MCF 10A (cell line): ENCODE data around the gene MRPS31. TPM values are rescaled to one million over a fixed set of nuclear protein-coding genes. Genes with fewer than 3 reads are reported as not detected.
"Not testable (repeated sequence)": the region's sequence is repeated elsewhere in the genome, so short reads cannot be mapped to it uniquely, and the experiment has no call there.

ENCODE experiments used
- BruUV-seq: library from RNA; stranded (reverse); fragments of 400-500 nt; replicated peaks from 2 replicates; lab custom pipeline; 2021; lab: Mats Ljungman, UMichigan
- CTCF ChIA-PET: fragments of 300-600 bp; sonication (Branson Sonifier 250); formaldehyde crosslinking; extraction: SDS; loops from one replicate; lab custom pipeline; 2021; ENCODE audit warnings: antibody characterized with exemption, inconsistent platforms; lab: Yijun Ruan, JAX
- POLR2A ChIA-PET: fragments of 300-600, 350-650 bp; sonication (Branson Sonifier 250); formaldehyde crosslinking; extraction: SDS; loops from one replicate; lab custom pipeline; 2020; ENCODE audit warnings: antibody characterized with exemption, inconsistent platforms; lab: Yijun Ruan, JAX
- DNase-seq: peaks from one replicate; pipeline ENCODE4 v3.0.0-alpha.2; 2018; ENCODE audit not compliant: unreplicated experiment
- H3K27ac Mint-ChIP-seq: one replicate; pipeline ENCODE4 v1.8.0; 2022; ENCODE audit warnings: mild to moderate bottlenecking, low read depth, mixed read lengths; ENCODE audit not compliant: unreplicated experiment
- H3K27me3 Mint-ChIP-seq: one replicate; pipeline ENCODE4 v1.8.0; 2022; ENCODE audit warnings: mixed read lengths; ENCODE audit not compliant: insufficient read depth, unreplicated experiment
- H3K36me3 Mint-ChIP-seq: one replicate; pipeline ENCODE4 v1.8.0; 2022; ENCODE audit warnings: mild to moderate bottlenecking, moderate library complexity, mixed read lengths; ENCODE audit not compliant: insufficient read depth, unreplicated experiment
- H3K4me1 Mint-ChIP-seq: one replicate; pipeline ENCODE4 v1.8.0; 2022; ENCODE audit warnings: mixed read lengths; ENCODE audit not compliant: insufficient read depth, unreplicated experiment
- H3K4me3 Mint-ChIP-seq: one replicate; pipeline ENCODE4 v1.8.0; 2022; ENCODE audit warnings: mild to moderate bottlenecking, moderate library complexity, mixed read lengths; ENCODE audit not compliant: unreplicated experiment
- H3K9me3 Mint-ChIP-seq: one replicate; pipeline ENCODE4 v1.8.0; 2022; ENCODE audit warnings: mixed read lengths; ENCODE audit not compliant: unreplicated experiment
- intact Hi-C: fragments of 100-400 bp; cut with micrococcal nuclease; formaldehyde crosslinking; loops from 2 replicates; pipeline ENCODE4 v1.14.1; 2022
- total RNA-seq: library from RNA; stranded (reverse); gene quantifications from 2 replicates; pipeline ENCODE4 v1.2.3, GENCODE V29; 2022
- TF ChIP-seq, protein P1 (sequence below): fragments of 200-600 bp; IDR thresholded peaks from one replicate; pipeline ENCODE4 v1.8.0; 2022; ENCODE audit warnings: antibody characterized with exemption, mild to moderate bottlenecking; ENCODE audit not compliant: unreplicated experiment

MRPS31 gene
- total RNA-seq, 1 experiment from 2014 or later: 19.2 TPM

GRCh38 chr13:40784540-40784939 lies 13.6 kb upstream of the MRPS31 start:
- no peak for DNase-seq
- no peaks in the 10 kb centered on the region for H3K36me3 Mint-ChIP-seq
- intact Hi-C loops: no loop called here
- no peaks in the 10 kb centered on the region for H3K9me3 Mint-ChIP-seq
- H3K27ac Mint-ChIP-seq: no peak overlapping the region
- no peak overlapping the region for H3K4me3 Mint-ChIP-seq
- no peaks in the 10 kb centered on the region for H3K27me3 Mint-ChIP-seq
- TF ChIP-seq, protein P1, sequence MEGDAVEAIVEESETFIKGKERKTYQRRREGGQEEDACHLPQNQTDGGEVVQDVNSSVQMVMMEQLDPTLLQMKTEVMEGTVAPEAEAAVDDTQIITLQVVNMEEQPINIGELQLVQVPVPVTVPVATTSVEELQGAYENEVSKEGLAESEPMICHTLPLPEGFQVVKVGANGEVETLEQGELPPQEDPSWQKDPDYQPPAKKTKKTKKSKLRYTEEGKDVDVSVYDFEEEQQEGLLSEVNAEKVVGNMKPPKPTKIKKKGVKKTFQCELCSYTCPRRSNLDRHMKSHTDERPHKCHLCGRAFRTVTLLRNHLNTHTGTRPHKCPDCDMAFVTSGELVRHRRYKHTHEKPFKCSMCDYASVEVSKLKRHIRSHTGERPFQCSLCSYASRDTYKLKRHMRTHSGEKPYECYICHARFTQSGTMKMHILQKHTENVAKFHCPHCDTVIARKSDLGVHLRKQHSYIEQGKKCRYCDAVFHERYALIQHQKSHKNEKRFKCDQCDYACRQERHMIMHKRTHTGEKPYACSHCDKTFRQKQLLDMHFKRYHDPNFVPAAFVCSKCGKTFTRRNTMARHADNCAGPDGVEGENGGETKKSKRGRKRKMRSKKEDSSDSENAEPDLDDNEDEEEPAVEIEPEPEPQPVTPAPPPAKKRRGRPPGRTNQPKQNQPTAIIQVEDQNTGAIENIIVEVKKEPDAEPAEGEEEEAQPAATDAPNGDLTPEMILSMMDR: no peak
- H3K4me1 Mint-ChIP-seq: no peaks in the 10 kb centered on the region
- ChIA-PET CTCF (interaction anchor here (0.6 kb wide), 2 partner anchors 17 to 274 kb away, joined by 3 read pairs; no protein-coding TSS in a partner anchor), POLR2A (no interaction called here)
- BruUV-seq: no TSS peak

DNA sequence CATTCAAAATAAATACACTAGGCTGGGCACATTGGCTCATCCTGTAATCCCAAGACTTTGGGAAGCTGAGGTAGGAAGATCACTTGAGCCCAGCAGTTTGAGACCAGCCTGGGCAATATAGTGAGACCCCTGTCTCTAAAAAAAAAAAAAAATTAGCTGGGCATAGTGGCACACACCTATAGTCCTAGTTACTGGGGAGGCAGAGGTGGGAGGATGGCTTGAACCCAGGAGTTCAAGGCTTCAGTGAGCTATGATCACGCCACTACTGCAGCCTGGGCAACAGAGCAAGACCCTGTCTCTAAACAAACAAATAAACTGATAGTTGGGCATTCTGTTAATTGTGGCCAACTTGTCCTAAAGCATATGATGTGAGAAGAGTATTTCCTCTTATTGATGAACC lies 12.0 kb upstream of the MRPS31 start:
- intact Hi-C loops, CTCF ChIA-PET, H3K27me3 Mint-ChIP-seq, DNase-seq, H3K9me3 Mint-ChIP-seq, H3K36me3 Mint-ChIP-seq, H3K4me3 Mint-ChIP-seq, BruUV-seq, H3K4me1 Mint-ChIP-seq, H3K27ac Mint-ChIP-seq: not testable (repeated sequence)
- POLR2A ChIA-PET: interaction anchor here (0.6 kb wide), 1 partner anchor 75 kb away, joined by 3 read pairs; no protein-coding TSS in a partner anchor

GRCh38 chr13:40781717-40782116 lies 10.7 kb upstream of the MRPS31 start:
- Mint-ChIP-seq H3K4me3 (no peak overlapping the region), H3K4me1 (peaks cover 17% of the 10 kb centered on the region), H3K9me3 (no peaks in the 10 kb centered on the region), H3K27ac (no peak overlapping the region), H3K27me3 (no peaks in the 10 kb centered on the region), H3K36me3 (no peaks in the 10 kb centered on the region)
- CTCF ChIA-PET: interaction anchor here (1.2 kb wide), 1 partner anchor 1096 kb away, joined by 5 read pairs; no protein-coding TSS in a partner anchor
- intact Hi-C loops: no loop called here
- BruUV-seq: no TSS peak
- POLR2A ChIA-PET: no interaction called here
- TF ChIP-seq, protein P1: no peak
- DNase-seq: no peak

- intact Hi-C loops: no loop called here
- Mint-ChIP-seq H3K27me3 (no peaks in the 10 kb centered on the region), H3K9me3 (no peaks in the 10 kb centered on the region), H3K27ac (no peak overlapping the region), H3K4me1 (peaks cover 21% of the 10 kb centered on the region), H3K36me3 (no peaks in the 10 kb centered on the region), H3K4me3 (no peak overlapping the region)
- DNase-seq: no peak
- POLR2A ChIA-PET: interaction anchor here (0.6 kb wide), 1 partner anchor 567 kb away, joined by 3 read pairs; no protein-coding TSS in a partner anchor
- BruUV-seq: no TSS peak
- TF ChIP-seq, protein P1: no peak
- CTCF ChIA-PET: interaction anchor here (1.2 kb wide), 2 partner anchors 1096 to 1124 kb away, joined by 4 to 5 read pairs; no protein-coding TSS in a partner anchor
These were observed 9.9 kb upstream of the MRPS31 start for GRCh38 chr13:40780822-40781401.
